GM12878 (cell line): Measurements from ENCODE around the gene PKDREJ.

Experiments used
- BACH1 ChIP-seq: fragments of 450-650 bp; IDR thresholded peaks from 2 replicates; pipeline ENCODE4 v1.6.1; 2017; ENCODE audit warnings: mild to moderate bottlenecking, borderline replicate concordance
- EED ChIP-seq: sonication (generic); IDR thresholded peaks from 2 replicates; pipeline ENCODE4 v1.6.1; 2016; ENCODE audit warnings: antibody characterized with exemption, low read depth
- HCFC1 ChIP-seq: fragments of 150-350 bp; IDR thresholded peaks from 2 replicates; pipeline ENCODE4 v1.6.1; 2014; ENCODE audit warnings: low read length
- POLR2A ChIP-seq: IDR thresholded peaks from 2 replicates; pipeline ENCODE4 v1.6.1; 2011; ENCODE audit warnings: low read depth, mild to moderate bottlenecking, low read length
- STAT3 ChIP-seq: IDR thresholded peaks from 2 replicates; pipeline ENCODE4 v1.6.1; 2011; ENCODE audit warnings: low read depth, low read length, improper control_type of control experiment
- YY1 ChIP-seq: IDR thresholded peaks from 2 replicates; pipeline ENCODE4 v1.6.1; 2011; ENCODE audit warnings: low read depth, mild to moderate bottlenecking, low read length
- TF ChIP-seq, protein P1 (sequence below): IDR thresholded peaks from 2 replicates; pipeline ENCODE4 v1.6.1; 2012; ENCODE audit warnings: low read depth, low read length, improper control_type of control experiment
- TF ChIP-seq, protein P2 (sequence below): fragments of 450-650 bp; IDR thresholded peaks from 2 replicates; pipeline ENCODE4 v1.6.1; 2018; ENCODE audit warnings: borderline replicate concordance, mild to moderate bottlenecking; ENCODE audit not compliant: partially characterized antibody
- TF ChIP-seq, protein P3 (sequence below), 3 experiments: IDR thresholded peaks in 2 of 3; conservative IDR thresholded peaks in 1 of 3; 2 replicates each; pipeline ENCODE4 v1.5.1; 2011; ENCODE audit warnings: low read depth in 3 of 3, low read length in 3 of 3, mild to moderate bottlenecking in 3 of 3, control low read depth in 2 of 3, moderate library complexity in 2 of 3, inconsistent platforms in 1 of 3, mixed read lengths in 1 of 3; ENCODE audit not compliant: control insufficient read depth in 2 of 3, insufficient read depth in 1 of 3; ENCODE audit errors: extremely low read depth in 1 of 3

DNA sequence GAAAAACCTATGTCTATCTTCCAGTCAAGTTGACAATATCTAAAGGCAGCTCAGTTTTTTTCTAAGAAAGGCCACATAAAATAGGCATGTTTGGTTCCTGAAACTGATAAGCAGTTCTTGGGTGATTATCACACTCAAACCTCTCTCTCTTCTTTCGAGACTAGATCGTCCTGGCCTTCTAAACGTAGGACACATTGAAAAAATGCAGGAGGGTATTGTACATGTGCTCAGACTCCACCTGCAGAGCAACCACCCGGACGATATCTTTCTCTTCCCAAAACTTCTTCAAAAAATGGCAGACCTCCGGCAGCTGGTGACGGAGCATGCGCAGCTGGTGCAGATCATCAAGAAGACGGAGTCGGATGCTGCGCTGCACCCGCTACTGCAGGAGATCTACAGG lies 28.2 kb downstream of the PKDREJ start:
- TF ChIP-seq STAT3 (no peak), BACH1 (no peak), EED (no peak), POLR2A (no peak), HCFC1 (no peak), YY1 (no peak)
- TF ChIP-seq, protein P1, sequence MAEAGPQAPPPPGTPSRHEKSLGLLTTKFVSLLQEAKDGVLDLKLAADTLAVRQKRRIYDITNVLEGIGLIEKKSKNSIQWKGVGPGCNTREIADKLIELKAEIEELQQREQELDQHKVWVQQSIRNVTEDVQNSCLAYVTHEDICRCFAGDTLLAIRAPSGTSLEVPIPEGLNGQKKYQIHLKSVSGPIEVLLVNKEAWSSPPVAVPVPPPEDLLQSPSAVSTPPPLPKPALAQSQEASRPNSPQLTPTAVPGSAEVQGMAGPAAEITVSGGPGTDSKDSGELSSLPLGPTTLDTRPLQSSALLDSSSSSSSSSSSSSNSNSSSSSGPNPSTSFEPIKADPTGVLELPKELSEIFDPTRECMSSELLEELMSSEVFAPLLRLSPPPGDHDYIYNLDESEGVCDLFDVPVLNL: no peak
- TF ChIP-seq, protein P2, sequence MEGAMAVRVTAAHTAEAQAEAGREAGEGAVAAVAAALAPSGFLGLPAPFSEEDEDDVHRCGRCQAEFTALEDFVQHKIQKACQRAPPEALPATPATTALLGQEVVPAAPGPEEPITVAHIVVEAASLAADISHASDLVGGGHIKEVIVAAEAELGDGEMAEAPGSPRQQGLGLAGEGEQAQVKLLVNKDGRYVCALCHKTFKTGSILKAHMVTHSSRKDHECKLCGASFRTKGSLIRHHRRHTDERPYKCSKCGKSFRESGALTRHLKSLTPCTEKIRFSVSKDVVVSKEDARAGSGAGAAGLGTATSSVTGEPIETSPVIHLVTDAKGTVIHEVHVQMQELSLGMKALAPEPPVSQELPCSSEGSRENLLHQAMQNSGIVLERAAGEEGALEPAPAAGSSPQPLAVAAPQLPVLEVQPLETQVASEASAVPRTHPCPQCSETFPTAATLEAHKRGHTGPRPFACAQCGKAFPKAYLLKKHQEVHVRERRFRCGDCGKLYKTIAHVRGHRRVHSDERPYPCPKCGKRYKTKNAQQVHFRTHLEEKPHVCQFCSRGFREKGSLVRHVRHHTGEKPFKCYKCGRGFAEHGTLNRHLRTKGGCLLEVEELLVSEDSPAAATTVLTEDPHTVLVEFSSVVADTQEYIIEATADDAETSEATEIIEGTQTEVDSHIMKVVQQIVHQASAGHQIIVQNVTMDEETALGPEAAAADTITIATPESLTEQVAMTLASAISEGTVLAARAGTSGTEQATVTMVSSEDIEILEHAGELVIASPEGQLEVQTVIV: no peak
- TF ChIP-seq, protein P3, sequence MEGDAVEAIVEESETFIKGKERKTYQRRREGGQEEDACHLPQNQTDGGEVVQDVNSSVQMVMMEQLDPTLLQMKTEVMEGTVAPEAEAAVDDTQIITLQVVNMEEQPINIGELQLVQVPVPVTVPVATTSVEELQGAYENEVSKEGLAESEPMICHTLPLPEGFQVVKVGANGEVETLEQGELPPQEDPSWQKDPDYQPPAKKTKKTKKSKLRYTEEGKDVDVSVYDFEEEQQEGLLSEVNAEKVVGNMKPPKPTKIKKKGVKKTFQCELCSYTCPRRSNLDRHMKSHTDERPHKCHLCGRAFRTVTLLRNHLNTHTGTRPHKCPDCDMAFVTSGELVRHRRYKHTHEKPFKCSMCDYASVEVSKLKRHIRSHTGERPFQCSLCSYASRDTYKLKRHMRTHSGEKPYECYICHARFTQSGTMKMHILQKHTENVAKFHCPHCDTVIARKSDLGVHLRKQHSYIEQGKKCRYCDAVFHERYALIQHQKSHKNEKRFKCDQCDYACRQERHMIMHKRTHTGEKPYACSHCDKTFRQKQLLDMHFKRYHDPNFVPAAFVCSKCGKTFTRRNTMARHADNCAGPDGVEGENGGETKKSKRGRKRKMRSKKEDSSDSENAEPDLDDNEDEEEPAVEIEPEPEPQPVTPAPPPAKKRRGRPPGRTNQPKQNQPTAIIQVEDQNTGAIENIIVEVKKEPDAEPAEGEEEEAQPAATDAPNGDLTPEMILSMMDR (IDR thresholded peaks at IDR 0.05 in 2 of 3, conservative IDR thresholded peaks at IDR 0.05 in 1 of 3; ENCODE audit: control insufficient read depth in 2 of 3, extremely low read depth in 1 of 3, insufficient read depth in 1 of 3, low read depth in 3 of 3, low read length in 3 of 3): no peak
